Melanocyte of skin (primary cell): ENCODE data around the gene C2orf74. TPM values are rescaled to one million over a fixed set of nuclear protein-coding genes. Genes with fewer than 3 reads are reported as not detected.

Source experiments
- total RNA-seq, 2 donors: library from RNA; depleted of rRNA; stranded (reverse); fragments of >200 nt; gene quantifications; 2 replicates each; pipeline ENCODE4 v1.2.3, GENCODE V29; 2012

The C2orf74 gene
- 1 to 10 TPM; 5.0 to 7.6 TPM for total RNA-seq

GRCh38 chr2:61161888-61162287 lies at the start of gene C2orf74:
Gene C2orf74 (plus strand): TSS chr2:61162188. CDS start chr2:61162515, 327 bp downstream.

Other genes with a start within 250 kb of the C2orf74 start
- 10 to 100 TPM; 16.0 to 17.9 TPM for gene PEX13, start 144.5 kb upstream of the C2orf74 start, total RNA-seq
- 1 to 10 TPM; 3.7 to 6.9 TPM for gene PUS10, start 143.9 kb upstream of the C2orf74 start, total RNA-seq
- 10 to 100 TPM in 1 of 2 donors, 1 to 10 TPM in 1; 10.0 to 15.1 TPM for gene SANBR, start 96.3 kb upstream of the C2orf74 start, total RNA-seq